CD4-positive, CD25-positive, alpha-beta regulatory T cell (primary cell): Measurements from ENCODE around the gene NSMCE1. TPM values are rescaled to one million over a fixed set of nuclear protein-coding genes. Genes with fewer than 3 reads are reported as not detected.
A peak's percentile ranks its signal among the peaks of the same experiment; 100 is the strongest.

Experiments used
- ATAC-seq, 2 donors: fragments of 150-1000 bp; cut with Tn5 transposase; one replicate each; pipeline ENCODE4 v1.10.0; 2021; ENCODE audit warnings: low read depth in 2 of 2, moderate number of reproducible peaks in 2 of 2, moderate library complexity in 1 of 2
- DNase-seq, 3 donors: peaks; one replicate each; pipeline versions ENCODE4 v3.0.0 to v3.0.0-alpha.2; 2012 to 2022; ENCODE audit warnings: mixed read lengths in 1 of 3
- H3K27ac ChIP-seq: one replicate; pipeline ENCODE4 v1.7.0; 2013; ENCODE audit warnings: mild to moderate bottlenecking, low read length; ENCODE audit not compliant: insufficient read depth, poor library complexity, severe bottlenecking
- H3K27me3 ChIP-seq: one replicate; pipeline ENCODE4 v1.7.0; 2013; ENCODE audit warnings: low read length; ENCODE audit not compliant: control insufficient read depth, insufficient read depth
- H3K36me3 ChIP-seq: one replicate; pipeline ENCODE4 v1.7.0; 2013; ENCODE audit warnings: mild to moderate bottlenecking, low read length, moderate library complexity; ENCODE audit not compliant: control insufficient read depth, insufficient read depth
- H3K4me1 ChIP-seq: 2 replicates; pipeline ENCODE4 v1.7.0; 2013; ENCODE audit warnings: mild to moderate bottlenecking, low read length; ENCODE audit not compliant: insufficient read depth, control insufficient read depth, poor library complexity, severe bottlenecking
- H3K4me3 ChIP-seq: one replicate; pipeline ENCODE4 v1.7.0; 2013; ENCODE audit warnings: low read depth, mild to moderate bottlenecking, low read length, moderate library complexity
- H3K9me3 ChIP-seq, 2 experiments: 1 replicate in 1 of 2; 2 replicates in 1 of 2; pipeline ENCODE4 v1.7.0; 2013; ENCODE audit warnings: low read length in 2 of 2, mild to moderate bottlenecking in 1 of 2, moderate library complexity in 1 of 2; ENCODE audit not compliant: control insufficient read depth in 2 of 2
- H3K27ac Mint-ChIP-seq, 3 donors: one replicate each; pipeline ENCODE4 v1.8.0; 2020 to 2022; ENCODE audit warnings: mild to moderate bottlenecking in 3 of 3, mixed read lengths in 3 of 3, moderate library complexity in 2 of 3
- H3K27me3 Mint-ChIP-seq: one replicate; pipeline ENCODE4 v1.8.0; 2022; ENCODE audit warnings: mild to moderate bottlenecking, mixed read lengths
- H3K36me3 Mint-ChIP-seq: one replicate; pipeline ENCODE4 v1.8.0; 2020; ENCODE audit warnings: mixed read lengths
- H3K4me1 Mint-ChIP-seq, 4 donors: one replicate each; pipeline ENCODE4 v1.8.0; 2020 to 2022; ENCODE audit warnings: mixed read lengths in 4 of 4, mild to moderate bottlenecking in 1 of 4
- H3K4me3 Mint-ChIP-seq, 4 donors: one replicate each; pipeline ENCODE4 v1.8.0; 2020 to 2022; ENCODE audit warnings: mild to moderate bottlenecking in 4 of 4, mixed read lengths in 4 of 4, moderate library complexity in 3 of 4
- H3K9me3 Mint-ChIP-seq, 7 donors: one replicate each; pipeline ENCODE4 v1.8.0; 2020 to 2022; ENCODE audit warnings: mixed read lengths in 7 of 7, mild to moderate bottlenecking in 3 of 7, moderate library complexity in 2 of 7
- polyA plus RNA-seq, 4 donors: library from polyadenylated mRNA; unstranded; fragments of 300-500 nt; fragmentation: Illumina TruSeq; gene quantifications; one replicate each; pipeline ENCODE4 v1.2.3, GENCODE V29; 2021
- total RNA-seq: library from RNA; stranded (reverse); gene quantifications from one replicate; pipeline ENCODE4 v1.2.3, GENCODE V29; 2022

The NSMCE1 gene
- total and polyA plus RNA-seq, 5 donors from 2014 or later = 40.0 to 156 (median 131) TPM

GRCh38 chr16:27246439-27246838 is 22.1 kb downstream of the NSMCE1 start:
- peak overlapping the region in 1 of 4 donors; percentile 17 for H3K4me3 Mint-ChIP-seq
- Histone ChIP-seq H3K27ac (no peak overlapping the region), H3K9me3 (no peaks in the 10 kb centered on the region), H3K36me3 (no peaks in the 10 kb centered on the region), H3K27me3 (no peaks in the 10 kb centered on the region), H3K4me3 (no peak overlapping the region), H3K4me1 (peaks cover 15% of the 10 kb centered on the region)
- no peaks in the 10 kb centered on the region for H3K27me3 Mint-ChIP-seq
- H3K4me1 Mint-ChIP-seq = peaks cover 31 to 65% (median 50%) of the 10 kb centered on the region in 4 donors
- peaks cover 0 to 2% (median 0%) of the 10 kb centered on the region in 7 donors for H3K9me3 Mint-ChIP-seq
- DNase-seq (no peak), ATAC-seq (no peak)
- H3K27ac Mint-ChIP-seq = peak overlapping the region in 1 of 3 donors; percentile 79
- peaks cover 33% of the 10 kb centered on the region for H3K36me3 Mint-ChIP-seq

GRCh38 chr16:27245276-27246172 is 23.0 kb downstream of the NSMCE1 start:
- H3K27me3 ChIP-seq = no peaks in the 10 kb centered on the region
- no peak overlapping the region for H3K4me3 ChIP-seq
- peak overlapping the region in 2 of 3 donors; percentile 33 to 79 for H3K27ac Mint-ChIP-seq
- peak overlapping the region in 3 of 4 donors; percentile 17 to 34 (median 28) for H3K4me3 Mint-ChIP-seq
- no peak for ATAC-seq
- peaks cover 29% of the 10 kb centered on the region for H3K36me3 Mint-ChIP-seq
- DNase-seq = peak in 1 of 3 donors; percentile 35
- H3K9me3 Mint-ChIP-seq = peaks cover 0 to 2% (median 0%) of the 10 kb centered on the region in 7 donors
- H3K4me1 Mint-ChIP-seq = peaks cover 31 to 67% (median 48%) of the 10 kb centered on the region in 4 donors
- no peak overlapping the region for H3K27ac ChIP-seq
- H3K36me3 ChIP-seq = no peaks in the 10 kb centered on the region
- no peaks in the 10 kb centered on the region for H3K9me3 ChIP-seq
- no peaks in the 10 kb centered on the region for H3K27me3 Mint-ChIP-seq
- H3K4me1 ChIP-seq = peaks cover 15% of the 10 kb centered on the region

GRCh38 chr16:27244363-27244755 is 24.2 kb downstream of the NSMCE1 start:
- peaks cover 25 to 78% (median 47%) of the 10 kb centered on the region in 4 donors for H3K4me1 Mint-ChIP-seq
- Histone ChIP-seq H3K27ac (no peak overlapping the region), H3K4me3 (no peak overlapping the region), H3K27me3 (no peaks in the 10 kb centered on the region), H3K9me3 (no peaks in the 10 kb centered on the region), H3K36me3 (no peaks in the 10 kb centered on the region), H3K4me1 (peaks cover 15% of the 10 kb centered on the region)
- DNase-seq = no peak
- no peak for ATAC-seq
- peak overlapping the region in 2 of 4 donors; percentile 62 to 72 for H3K4me3 Mint-ChIP-seq
- peaks cover 23% of the 10 kb centered on the region for H3K36me3 Mint-ChIP-seq
- H3K27ac Mint-ChIP-seq = peak overlapping the region; percentile 59 to 79 (median 72)
- no peaks in the 10 kb centered on the region for H3K27me3 Mint-ChIP-seq
- H3K9me3 Mint-ChIP-seq = peaks cover 0 to 2% (median 0%) of the 10 kb centered on the region in 7 donors

GRCh38 chr16:27243725-27244362 is 24.7 kb downstream of the NSMCE1 start:
- H3K4me1 ChIP-seq = peaks cover 15% of the 10 kb centered on the region
- DNase-seq (no peak), ATAC-seq (no peak)
- no peak overlapping the region for H3K4me3 ChIP-seq
- H3K27me3 ChIP-seq = no peaks in the 10 kb centered on the region
- Mint-ChIP-seq H3K36me3 (peaks cover 23% of the 10 kb centered on the region), H3K9me3 (peaks cover 0 to 2% (median 0%) of the 10 kb centered on the region in 7 donors), H3K27me3 (no peaks in the 10 kb centered on the region), H3K4me1 (peaks cover 25 to 82% (median 49%) of the 10 kb centered on the region in 4 donors), H3K4me3 (peak overlapping the region in 3 of 4 donors; percentile 43 to 72 (median 62)), H3K27ac (peak overlapping the region; percentile 72 to 87 (median 79))
- no peak overlapping the region for H3K27ac ChIP-seq
- no peaks in the 10 kb centered on the region for H3K36me3 ChIP-seq
- no peaks in the 10 kb centered on the region for H3K9me3 ChIP-seq

- peak overlapping the region; percentile 61 to 89 (median 79) for H3K27ac Mint-ChIP-seq
- peaks cover 18% of the 10 kb centered on the region for H3K4me1 ChIP-seq
- H3K27me3 Mint-ChIP-seq = no peaks in the 10 kb centered on the region
- H3K4me3 Mint-ChIP-seq = peak overlapping the region; percentile 15 to 78 (median 63)
- peak in 2 of 3 donors; percentile 33 to 67 for DNase-seq
- peak; percentile 73 for ATAC-seq
- H3K36me3 Mint-ChIP-seq = peaks cover 23% of the 10 kb centered on the region
- H3K4me3 ChIP-seq = peak overlapping the region; percentile 64
- peaks cover 0 to 2% (median 0%) of the 10 kb centered on the region in 7 donors for H3K9me3 Mint-ChIP-seq
- H3K27ac ChIP-seq = no peak overlapping the region
- H3K36me3 ChIP-seq = no peaks in the 10 kb centered on the region
- no peaks in the 10 kb centered on the region for H3K9me3 ChIP-seq
- H3K4me1 Mint-ChIP-seq = peaks cover 25 to 88% (median 52%) of the 10 kb centered on the region in 4 donors
- H3K27me3 ChIP-seq = no peaks in the 10 kb centered on the region
Measured at GRCh38 chr16:27242868-27243590, 25.5 kb downstream of the NSMCE1 start.

- Histone ChIP-seq H3K27ac (no peak overlapping the region), H3K36me3 (no peaks in the 10 kb centered on the region), H3K4me3 (no peak overlapping the region), H3K9me3 (no peaks in the 10 kb centered on the region), H3K27me3 (no peaks in the 10 kb centered on the region), H3K4me1 (peaks cover 25% of the 10 kb centered on the region)
- H3K4me3 Mint-ChIP-seq = peak overlapping the region; percentile 15 to 78 (median 63)
- peaks cover 32 to 93% (median 54%) of the 10 kb centered on the region in 4 donors for H3K4me1 Mint-ChIP-seq
- peak overlapping the region in 2 of 3 donors; percentile 79 to 89 for H3K27ac Mint-ChIP-seq
- peaks cover 22% of the 10 kb centered on the region for H3K36me3 Mint-ChIP-seq
- no peaks in the 10 kb centered on the region for H3K27me3 Mint-ChIP-seq
- ATAC-seq (no peak), DNase-seq (no peak)
- peaks cover 0 to 2% (median 0%) of the 10 kb centered on the region in 7 donors for H3K9me3 Mint-ChIP-seq
Measured at GRCh38 chr16:27242398-27242797, 26.2 kb downstream of the NSMCE1 start.

- peaks cover 31 to 93% (median 57%) of the 10 kb centered on the region in 4 donors for H3K4me1 Mint-ChIP-seq
Measured at GRCh38 chr16:27241658-27242057, 26.9 kb downstream of the NSMCE1 start.

More at GRCh38 chr16:27241658-27242057, 26.9 kb downstream of the NSMCE1 start:
- Mint-ChIP-seq H3K4me3 (no peak overlapping the region), H3K27me3 (no peaks in the 10 kb centered on the region), H3K27ac (peak overlapping the region; percentile 48 to 83 (median 79)), H3K36me3 (peaks cover 15% of the 10 kb centered on the region), H3K9me3 (peaks cover 0 to 2% (median 0%) of the 10 kb centered on the region in 7 donors)
- Histone ChIP-seq H3K36me3 (no peaks in the 10 kb centered on the region), H3K27me3 (no peaks in the 10 kb centered on the region), H3K9me3 (no peaks in the 10 kb centered on the region), H3K27ac (peak overlapping the region; percentile 41), H3K4me1 (peaks cover 32% of the 10 kb centered on the region), H3K4me3 (no peak overlapping the region)
- DNase-seq = no peak
- no peak for ATAC-seq
